Peyer's patch (tissue), 4 donors: ENCODE data around the gene TSGA10IP. TPM values are rescaled to one million over a fixed set of nuclear protein-coding genes. Genes with fewer than 3 reads are reported as not detected.

Experiments used
- DNase-seq, 3 donors: peaks; one replicate each; pipeline ENCODE4 v3.0.0-alpha.2; 2017 to 2019
- H3K27ac ChIP-seq, 4 donors: fragments of 200-600 bp; sonication (generic); one replicate each; pipeline ENCODE4 v1.5.1; 2016 to 2019
- H3K27me3 ChIP-seq, 2 donors: fragments of 200-600 bp; sonication (generic); one replicate each; pipeline ENCODE4 v1.5.1; 2019
- H3K36me3 ChIP-seq, 3 donors: fragments of 200-600 bp; sonication (generic); one replicate each; pipeline ENCODE4 v1.5.1; 2016 to 2019
- H3K4me1 ChIP-seq, 4 donors: fragments of 200-600 bp; sonication (generic); one replicate each; pipeline ENCODE4 v1.5.1; 2016 to 2019
- H3K4me3 ChIP-seq, 4 donors: fragments of 200-600 bp; sonication (generic); 1 replicate in 3 of 4; 2 replicates in 1 of 4; pipeline ENCODE4 v1.5.1; 2016 to 2019; ENCODE audit warnings: mild to moderate bottlenecking in 1 of 4
- H3K9me3 ChIP-seq, 4 donors: fragments of 200-600 bp; sonication (generic); one replicate each; pipeline ENCODE4 v1.5.1; 2016 to 2019; ENCODE audit warnings: mild to moderate bottlenecking in 1 of 4
- POLR2A ChIP-seq, 2 donors: fragments of 450-650 bp; IDR thresholded peaks; one replicate each; pipeline ENCODE4 v1.5.1; 2017; ENCODE audit warnings: antibody characterized with exemption in 2 of 2, mild to moderate bottlenecking in 2 of 2, moderate library complexity in 2 of 2
- total RNA-seq, 4 donors: library from RNA; depleted of rRNA; stranded (reverse); fragments of >200 nt; gene quantifications; one replicate each; pipeline ENCODE4 v1.1.0, GENCODE V29; 2016
- TF ChIP-seq, protein P1 (sequence below), 6 experiments: fragments of 450-650 bp in 4 of 6; fragments of 200-600 bp in 2 of 6; sonication (generic) in 1 of 6; IDR thresholded peaks; one replicate each; pipeline ENCODE4 v1.5.1; 2017 to 2019; ENCODE audit warnings: antibody characterized with exemption in 6 of 6, mild to moderate bottlenecking in 3 of 6, moderate library complexity in 1 of 6

Gene TSGA10IP
- total RNA-seq, 4 donors from 2014 or later, result not detected

DNA sequence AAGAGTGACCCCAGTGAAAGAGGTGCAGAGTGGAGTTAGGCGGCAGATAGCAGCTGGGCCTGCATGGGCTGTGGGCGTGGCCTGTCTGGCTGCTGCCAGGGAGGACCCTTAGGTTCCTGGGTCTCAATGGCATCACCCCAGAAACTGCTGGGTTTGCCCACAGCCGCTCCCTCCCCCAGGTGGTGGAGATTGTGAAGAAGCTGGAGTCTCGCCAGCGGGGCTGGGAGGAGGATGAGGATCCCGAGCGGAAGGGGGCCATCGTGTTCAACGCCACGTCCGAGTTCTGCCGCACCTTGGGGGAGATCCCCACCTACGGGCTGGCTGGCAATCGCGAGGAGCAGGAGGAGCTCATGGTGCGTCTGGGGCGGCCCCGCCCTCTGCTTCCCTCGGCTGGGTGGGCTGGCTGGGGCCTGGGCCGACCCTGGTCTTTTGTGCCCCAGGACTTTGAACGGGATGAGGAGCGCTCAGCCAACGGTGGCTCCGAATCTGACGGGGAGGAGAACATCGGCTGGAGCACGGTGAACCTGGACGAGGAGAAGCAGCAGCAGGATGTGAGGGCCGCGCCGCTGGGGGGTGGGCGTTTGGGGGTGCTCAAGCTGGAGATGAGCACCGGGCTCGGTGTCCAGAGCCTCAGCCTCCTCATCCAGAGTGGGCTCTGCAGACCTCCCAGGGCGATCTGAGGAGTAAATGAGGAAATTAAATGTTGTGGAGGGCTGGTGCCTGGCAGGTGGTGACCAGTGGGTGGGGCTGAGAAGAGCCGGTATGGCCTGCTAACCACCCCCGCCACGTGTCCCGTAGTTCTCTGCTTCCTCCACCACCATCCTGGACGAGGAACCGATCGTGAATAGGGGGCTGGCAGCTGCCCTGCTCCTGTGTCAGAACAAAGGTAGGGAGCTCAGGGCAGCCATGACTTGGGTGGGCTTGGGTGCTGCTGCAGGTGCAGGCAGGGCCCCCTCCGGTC is 31.2 kb downstream of the TSGA10IP start:
- Histone ChIP-seq H3K27me3 (no peaks in the 10 kb centered on the region), H3K4me1 (no peaks in the 10 kb centered on the region), H3K9me3 (no peaks in the 10 kb centered on the region), H3K4me3 (no peak overlapping the region), H3K36me3 (peaks cover 0 to 55% (median 0%) of the 10 kb centered on the region in 3 donors), H3K27ac (no peak overlapping the region)
- TF ChIP-seq POLR2A (IDR thresholded peaks at IDR 0.05), result no peak
- TF ChIP-seq, protein P1, sequence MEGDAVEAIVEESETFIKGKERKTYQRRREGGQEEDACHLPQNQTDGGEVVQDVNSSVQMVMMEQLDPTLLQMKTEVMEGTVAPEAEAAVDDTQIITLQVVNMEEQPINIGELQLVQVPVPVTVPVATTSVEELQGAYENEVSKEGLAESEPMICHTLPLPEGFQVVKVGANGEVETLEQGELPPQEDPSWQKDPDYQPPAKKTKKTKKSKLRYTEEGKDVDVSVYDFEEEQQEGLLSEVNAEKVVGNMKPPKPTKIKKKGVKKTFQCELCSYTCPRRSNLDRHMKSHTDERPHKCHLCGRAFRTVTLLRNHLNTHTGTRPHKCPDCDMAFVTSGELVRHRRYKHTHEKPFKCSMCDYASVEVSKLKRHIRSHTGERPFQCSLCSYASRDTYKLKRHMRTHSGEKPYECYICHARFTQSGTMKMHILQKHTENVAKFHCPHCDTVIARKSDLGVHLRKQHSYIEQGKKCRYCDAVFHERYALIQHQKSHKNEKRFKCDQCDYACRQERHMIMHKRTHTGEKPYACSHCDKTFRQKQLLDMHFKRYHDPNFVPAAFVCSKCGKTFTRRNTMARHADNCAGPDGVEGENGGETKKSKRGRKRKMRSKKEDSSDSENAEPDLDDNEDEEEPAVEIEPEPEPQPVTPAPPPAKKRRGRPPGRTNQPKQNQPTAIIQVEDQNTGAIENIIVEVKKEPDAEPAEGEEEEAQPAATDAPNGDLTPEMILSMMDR (IDR thresholded peaks at IDR 0.05), result no peak
- DNase-seq, result no peak

DNA sequence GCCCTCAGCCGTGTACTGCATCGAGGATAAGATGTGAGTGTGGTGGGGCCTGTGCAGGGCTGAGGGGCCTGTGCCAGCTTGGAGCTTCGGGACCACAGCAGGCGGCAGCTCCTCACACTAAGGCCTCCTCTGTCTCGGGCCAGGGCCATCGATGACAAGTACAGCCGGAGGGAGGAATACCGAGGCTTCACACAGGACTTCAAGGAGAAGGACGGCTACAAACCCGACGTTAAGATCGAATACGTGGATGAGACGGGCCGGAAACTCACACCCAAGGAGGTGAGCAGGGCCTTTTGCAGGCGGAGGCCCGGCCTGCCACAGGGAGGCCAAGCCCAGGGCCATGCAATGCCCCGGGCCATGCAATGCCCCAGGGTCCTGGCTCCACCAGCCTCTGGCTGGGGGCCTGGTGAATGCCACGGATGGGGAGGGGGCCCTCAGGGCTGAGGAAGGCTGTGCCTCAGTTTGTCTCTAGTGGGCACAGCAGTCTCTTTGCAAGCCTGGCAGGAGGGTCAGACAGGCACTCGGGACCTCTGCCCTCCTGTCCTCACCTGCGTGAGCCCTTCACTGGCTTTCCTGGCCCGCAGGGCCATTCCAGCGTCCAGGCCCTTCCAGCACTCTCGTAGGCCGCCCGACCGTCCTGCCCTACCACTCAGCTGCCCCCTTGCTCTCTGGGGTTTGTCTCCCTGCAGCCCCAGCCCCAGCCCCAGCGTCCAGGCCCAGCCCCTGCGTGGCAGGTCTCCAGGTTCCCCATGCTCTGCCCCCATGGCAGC is 32.5 kb downstream of the TSGA10IP start:
- H3K27ac ChIP-seq, result no peak overlapping the region
- no peaks in the 10 kb centered on the region for H3K9me3 ChIP-seq
- no peaks in the 10 kb centered on the region for H3K27me3 ChIP-seq
- DNase-seq, result no peak
- no peak overlapping the region for H3K4me3 ChIP-seq
- no peaks in the 10 kb centered on the region for H3K4me1 ChIP-seq
- no peak for TF ChIP-seq POLR2A (IDR thresholded peaks at IDR 0.05)
- TF ChIP-seq, protein P1 (IDR thresholded peaks at IDR 0.05), result no peak
- peaks cover 0 to 45% (median 0%) of the 10 kb centered on the region in 3 donors for H3K36me3 ChIP-seq

DNA sequence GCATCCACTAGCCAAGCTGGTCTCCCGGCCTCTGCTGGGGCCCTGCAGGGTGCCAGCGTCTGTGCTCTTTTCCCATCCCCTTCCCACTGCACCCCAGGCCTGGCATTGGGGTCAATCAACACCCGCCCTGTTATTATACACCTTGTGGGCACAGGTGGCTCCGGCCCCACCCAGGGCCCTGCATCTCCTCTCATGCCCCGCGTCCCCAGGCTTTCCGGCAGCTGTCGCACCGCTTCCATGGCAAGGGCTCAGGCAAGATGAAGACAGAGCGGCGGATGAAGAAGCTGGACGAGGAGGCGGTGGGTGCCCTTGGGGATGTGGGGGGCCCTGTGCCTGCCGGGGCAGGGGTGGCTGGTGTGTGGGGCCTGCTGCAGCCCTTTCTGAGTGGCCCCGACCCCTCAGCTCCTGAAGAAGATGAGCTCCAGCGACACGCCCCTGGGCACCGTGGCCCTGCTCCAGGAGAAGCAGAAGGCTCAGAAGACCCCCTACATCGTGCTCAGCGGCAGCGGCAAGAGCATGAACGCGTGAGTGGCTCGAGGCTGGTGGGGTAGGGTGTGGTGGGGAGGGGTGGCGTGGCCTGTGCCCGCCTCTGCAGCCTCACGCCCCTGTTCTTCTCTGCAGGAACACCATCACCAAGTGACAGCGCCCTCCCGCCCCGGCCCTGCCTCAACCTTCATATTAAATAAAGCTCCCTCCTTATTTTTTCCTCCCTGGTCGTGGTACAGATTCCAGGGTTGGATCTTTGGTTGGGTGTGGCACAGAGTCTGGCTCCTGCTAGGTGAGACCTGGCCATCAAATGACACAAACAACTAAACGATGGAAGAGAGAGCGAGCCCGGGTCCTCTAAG is 33.3 kb downstream of the TSGA10IP start:
- Histone ChIP-seq H3K4me3 (no peak overlapping the region), H3K9me3 (no peaks in the 10 kb centered on the region), H3K36me3 (peaks cover 0 to 38% (median 0%) of the 10 kb centered on the region in 3 donors), H3K4me1 (no peaks in the 10 kb centered on the region), H3K27me3 (no peaks in the 10 kb centered on the region), H3K27ac (no peak overlapping the region)
- TF ChIP-seq, protein P1 (IDR thresholded peaks at IDR 0.05), result no peak
- no peak for TF ChIP-seq POLR2A (IDR thresholded peaks at IDR 0.05)
- DNase-seq, result no peak

DNA sequence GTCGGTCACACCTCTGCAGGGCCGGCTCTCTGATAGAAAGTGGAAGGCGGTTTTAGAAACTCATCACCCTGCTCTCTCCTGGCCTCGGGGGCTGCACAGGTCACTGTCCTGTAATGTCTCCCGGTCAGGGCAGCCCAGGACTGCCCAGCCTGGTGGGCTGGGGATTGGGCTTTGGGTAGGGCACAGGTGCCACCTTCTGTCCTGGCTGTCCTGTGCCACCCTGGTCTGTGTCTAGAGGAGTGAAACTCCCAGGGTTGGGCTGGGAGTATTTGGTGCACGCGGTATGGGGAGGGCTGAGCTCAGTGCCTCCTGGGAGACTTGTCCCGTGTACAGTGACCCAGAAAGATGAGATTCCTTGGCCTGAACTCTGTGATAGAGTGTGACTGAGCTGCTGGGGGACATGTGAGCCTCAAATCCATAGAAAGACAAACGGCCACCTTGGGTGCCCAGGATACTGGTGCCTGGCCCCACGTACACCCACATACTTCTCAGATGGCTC is 34.0 kb downstream of the TSGA10IP start:
- Histone ChIP-seq H3K27me3 (no peaks in the 10 kb centered on the region), H3K9me3 (no peaks in the 10 kb centered on the region), H3K4me3 (no peak overlapping the region), H3K4me1 (no peaks in the 10 kb centered on the region), H3K27ac (no peak overlapping the region), H3K36me3 (peaks cover 0 to 35% (median 0%) of the 10 kb centered on the region in 3 donors)
- no peak for DNase-seq
- TF ChIP-seq, protein P1 (IDR thresholded peaks at IDR 0.05), result no peak
- no peak for TF ChIP-seq POLR2A (IDR thresholded peaks at IDR 0.05)
